ENCODE measurements around the gene OR4D2.
A peak's percentile ranks its signal among the peaks of the same experiment; 100 is the strongest.

The OR4D2 gene

GRCh38 chr17:58217766-58218165 lies 51.0 kb downstream of the OR4D2 start:
- DNase-seq, result no peak

- peak; percentile 96 for DNase-seq
These were observed 52.4 kb downstream of the OR4D2 start, which contains the start of gene MKS1 for GRCh38 chr17:58219007-58219788. MKS1 (minus strand) TSS chr17:58219255; CDS start chr17:58219230, 25 bp downstream.

GRCh38 chr17:58219789-58220183 lies 53.0 kb downstream of the OR4D2 start:
- no peak for DNase-seq
